GM12875 (cell line): ENCODE data around the gene ATG16L1.
"Not testable (repeated sequence)": the region's sequence is repeated elsewhere in the genome, so short reads cannot be mapped to it uniquely, and the experiment has no call there.

Experiments
- H3K4me3 ChIP-seq: one replicate; pipeline ENCODE4 v1.5.1; 2011; ENCODE audit warnings: low read depth, low read length, control low read depth
- TF ChIP-seq, protein P1 (sequence below): IDR thresholded peaks from 2 replicates; pipeline ENCODE4 v1.5.1; 2011; ENCODE audit warnings: low read depth, mild to moderate bottlenecking, control low read depth, inconsistent platforms, low read length, moderate library complexity, borderline replicate concordance; ENCODE audit not compliant: insufficient read depth

ATG16L1 gene

DNA sequence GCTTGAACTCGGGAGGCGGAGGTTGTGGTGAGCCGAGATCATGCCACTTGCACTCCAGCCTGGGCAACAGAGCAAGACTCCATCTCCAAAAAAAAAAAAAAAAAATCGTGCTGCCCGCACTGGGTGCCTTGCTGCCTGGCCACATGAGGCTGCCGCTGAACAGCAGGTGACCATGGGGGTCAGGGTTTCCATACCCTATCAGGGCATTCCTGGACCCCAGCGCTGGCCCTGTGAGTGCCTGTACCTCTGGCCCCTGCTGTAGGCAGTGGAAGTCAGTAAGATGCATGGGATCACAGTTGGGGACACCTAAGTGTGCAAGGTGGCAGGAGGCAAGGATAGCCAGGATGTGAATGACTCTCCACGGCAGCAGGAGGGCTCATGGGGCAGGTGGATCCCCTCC is 75.0 kb downstream of the ATG16L1 start:
- TF ChIP-seq, protein P1, sequence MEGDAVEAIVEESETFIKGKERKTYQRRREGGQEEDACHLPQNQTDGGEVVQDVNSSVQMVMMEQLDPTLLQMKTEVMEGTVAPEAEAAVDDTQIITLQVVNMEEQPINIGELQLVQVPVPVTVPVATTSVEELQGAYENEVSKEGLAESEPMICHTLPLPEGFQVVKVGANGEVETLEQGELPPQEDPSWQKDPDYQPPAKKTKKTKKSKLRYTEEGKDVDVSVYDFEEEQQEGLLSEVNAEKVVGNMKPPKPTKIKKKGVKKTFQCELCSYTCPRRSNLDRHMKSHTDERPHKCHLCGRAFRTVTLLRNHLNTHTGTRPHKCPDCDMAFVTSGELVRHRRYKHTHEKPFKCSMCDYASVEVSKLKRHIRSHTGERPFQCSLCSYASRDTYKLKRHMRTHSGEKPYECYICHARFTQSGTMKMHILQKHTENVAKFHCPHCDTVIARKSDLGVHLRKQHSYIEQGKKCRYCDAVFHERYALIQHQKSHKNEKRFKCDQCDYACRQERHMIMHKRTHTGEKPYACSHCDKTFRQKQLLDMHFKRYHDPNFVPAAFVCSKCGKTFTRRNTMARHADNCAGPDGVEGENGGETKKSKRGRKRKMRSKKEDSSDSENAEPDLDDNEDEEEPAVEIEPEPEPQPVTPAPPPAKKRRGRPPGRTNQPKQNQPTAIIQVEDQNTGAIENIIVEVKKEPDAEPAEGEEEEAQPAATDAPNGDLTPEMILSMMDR: no peak
- no peak overlapping the region for H3K4me3 ChIP-seq

DNA sequence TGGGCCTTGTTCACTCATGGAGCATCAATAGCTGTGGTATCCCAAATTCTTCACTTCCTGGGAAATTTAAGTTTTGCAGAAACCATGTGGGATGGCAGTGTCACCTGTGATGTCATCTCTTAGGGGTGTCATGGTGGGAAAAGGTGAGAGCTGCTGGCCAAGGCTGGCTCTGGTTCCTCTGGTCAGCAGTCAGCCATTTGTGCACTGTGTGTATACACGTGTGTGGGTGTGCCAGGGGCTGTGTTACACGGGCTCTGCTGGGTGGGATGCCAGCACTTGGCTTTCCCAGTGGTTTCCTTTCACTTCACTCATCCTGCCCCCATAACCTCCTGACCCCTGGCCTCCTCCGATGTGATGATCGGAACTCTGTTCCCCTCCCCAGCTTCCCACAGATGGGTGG is 77.4 kb downstream of the ATG16L1 start:
- TF ChIP-seq, protein P1: no peak
- no peak overlapping the region for H3K4me3 ChIP-seq

DNA sequence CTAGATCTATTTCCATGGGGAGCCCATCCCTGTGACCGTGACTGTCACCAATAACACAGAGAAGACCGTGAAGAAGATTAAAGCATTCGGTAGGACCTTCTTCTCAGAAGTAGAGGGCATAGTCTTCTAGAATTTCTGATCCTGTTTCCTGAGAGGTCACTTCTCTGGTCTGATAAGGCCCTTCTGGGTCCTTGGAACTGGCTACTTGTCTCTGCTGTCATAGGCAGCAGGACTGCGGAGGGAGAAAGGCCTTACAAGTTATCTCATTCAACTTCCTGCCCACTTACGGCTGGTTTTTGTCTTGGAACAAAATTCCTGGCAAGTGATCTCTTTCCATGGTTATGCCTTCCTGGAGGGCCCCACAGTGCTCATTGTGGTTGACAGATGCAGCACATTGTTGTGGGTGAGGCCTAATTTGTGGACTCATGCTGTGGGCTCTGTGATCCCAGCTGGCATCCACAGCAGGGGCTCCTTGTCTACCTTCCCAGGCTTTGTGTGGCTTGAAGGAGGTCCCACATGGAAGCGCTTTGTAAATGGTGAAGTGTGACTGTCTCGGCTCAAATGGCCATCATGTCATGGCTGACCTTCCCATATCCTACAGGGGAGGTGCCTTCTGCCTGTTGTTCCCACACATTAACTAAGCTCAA is 78.1 kb downstream of the ATG16L1 start:
- TF ChIP-seq, protein P1: no peak
- no peak overlapping the region for H3K4me3 ChIP-seq

DNA sequence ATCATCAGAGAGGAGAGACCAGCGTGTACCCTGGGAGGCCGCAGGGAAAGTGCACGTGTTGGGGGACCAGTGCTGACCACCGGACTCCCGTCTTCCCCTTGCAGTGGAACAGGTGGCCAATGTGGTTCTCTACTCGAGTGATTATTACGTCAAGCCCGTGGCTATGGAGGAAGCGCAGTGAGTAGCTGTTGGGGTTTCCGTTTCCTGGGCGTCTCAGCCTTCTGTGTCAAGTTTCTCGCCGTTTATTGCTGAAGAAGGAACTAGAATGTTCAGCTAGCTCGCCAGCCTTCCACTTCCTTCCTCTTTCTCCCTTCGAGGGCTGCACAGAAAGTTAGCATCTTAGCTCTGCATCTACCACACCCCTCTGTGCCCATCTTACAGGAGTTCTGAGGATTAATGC is 80.1 kb downstream of the ATG16L1 start:
- no peak overlapping the region for H3K4me3 ChIP-seq
- TF ChIP-seq, protein P1: no peak

- TF ChIP-seq, protein P1: no peak
Observed at GRCh38 chr2:233332125-233332524, 80.7 kb downstream of the ATG16L1 start.

DNA sequence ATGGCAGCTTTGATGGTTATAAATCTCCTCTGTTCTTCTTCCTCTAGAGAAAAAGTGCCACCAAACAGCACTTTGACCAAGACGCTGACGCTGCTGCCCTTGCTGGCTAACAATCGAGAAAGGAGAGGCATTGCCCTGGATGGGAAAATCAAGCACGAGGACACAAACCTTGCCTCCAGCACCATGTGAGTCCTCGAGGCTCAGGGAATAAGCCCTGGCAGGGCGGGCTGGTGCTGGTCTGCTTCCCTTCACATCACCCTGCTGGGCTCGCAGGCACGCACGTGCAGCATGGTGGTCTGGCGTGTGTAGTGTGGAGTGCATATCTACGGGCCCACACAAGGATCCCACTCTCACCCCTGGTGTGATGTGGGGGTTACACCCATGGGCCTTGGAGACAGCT is 83.4 kb downstream of the ATG16L1 start:
- TF ChIP-seq, protein P1: no peak
- no peak overlapping the region for H3K4me3 ChIP-seq

More at GRCh38 chr2:233332125-233332524, 80.7 kb downstream of the ATG16L1 start:
- no peak overlapping the region for H3K4me3 ChIP-seq

DNA sequence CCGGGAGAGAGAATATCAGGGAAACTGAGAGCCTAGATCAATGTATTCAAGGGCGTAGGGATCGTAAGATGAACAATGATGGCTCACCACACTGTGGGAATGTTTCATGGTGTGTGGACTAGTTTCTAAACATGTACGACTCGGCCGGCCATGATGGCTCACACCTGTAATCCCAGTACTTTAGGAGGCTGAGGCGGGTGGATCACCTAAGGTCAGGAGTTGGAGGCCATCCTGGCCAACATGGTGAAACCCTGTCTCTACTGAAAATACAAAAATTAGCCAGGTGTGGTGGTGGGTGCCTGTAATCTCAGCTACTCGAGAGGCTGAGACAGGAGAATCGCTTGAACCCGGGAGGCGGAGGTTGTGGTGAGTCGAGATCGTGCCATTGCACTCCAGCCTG is 84.6 kb downstream of the ATG16L1 start:
- H3K4me3 ChIP-seq: not testable (repeated sequence)
